ES-I3 (cell line): Measurements from ENCODE around the gene HBB.
"Not testable (repeated sequence)": the region's sequence is repeated elsewhere in the genome, so short reads cannot be mapped to it uniquely, and the experiment has no call there.

Source experiments
- H3K36me3 ChIP-seq: 2 replicates; pipeline ENCODE4 v1.6.1; 2013; ENCODE audit warnings: mild to moderate bottlenecking, low read length, control low read depth, moderate library complexity; ENCODE audit not compliant: insufficient read depth
- H3K4me1 ChIP-seq: 2 replicates; pipeline ENCODE4 v1.6.1; 2013; ENCODE audit warnings: mild to moderate bottlenecking, control low read depth, low read length; ENCODE audit not compliant: insufficient read depth
- H3K9ac ChIP-seq: 2 replicates; pipeline ENCODE4 v1.6.1; 2013; ENCODE audit warnings: low read depth, mild to moderate bottlenecking, low read length, moderate library complexity
- H3K9me3 ChIP-seq: 2 replicates; pipeline ENCODE4 v1.6.1; 2013; ENCODE audit warnings: mild to moderate bottlenecking, low read length, moderate library complexity; ENCODE audit not compliant: control insufficient read depth, insufficient read depth

Gene HBB

GRCh38 chr11:5252919-5253265 lies 26.0 kb upstream of the HBB start:
- Histone ChIP-seq H3K9me3 (no peaks in the 10 kb centered on the region), H3K36me3 (no peaks in the 10 kb centered on the region), H3K9ac (no peak overlapping the region), H3K4me1 (no peaks in the 10 kb centered on the region)

DNA sequence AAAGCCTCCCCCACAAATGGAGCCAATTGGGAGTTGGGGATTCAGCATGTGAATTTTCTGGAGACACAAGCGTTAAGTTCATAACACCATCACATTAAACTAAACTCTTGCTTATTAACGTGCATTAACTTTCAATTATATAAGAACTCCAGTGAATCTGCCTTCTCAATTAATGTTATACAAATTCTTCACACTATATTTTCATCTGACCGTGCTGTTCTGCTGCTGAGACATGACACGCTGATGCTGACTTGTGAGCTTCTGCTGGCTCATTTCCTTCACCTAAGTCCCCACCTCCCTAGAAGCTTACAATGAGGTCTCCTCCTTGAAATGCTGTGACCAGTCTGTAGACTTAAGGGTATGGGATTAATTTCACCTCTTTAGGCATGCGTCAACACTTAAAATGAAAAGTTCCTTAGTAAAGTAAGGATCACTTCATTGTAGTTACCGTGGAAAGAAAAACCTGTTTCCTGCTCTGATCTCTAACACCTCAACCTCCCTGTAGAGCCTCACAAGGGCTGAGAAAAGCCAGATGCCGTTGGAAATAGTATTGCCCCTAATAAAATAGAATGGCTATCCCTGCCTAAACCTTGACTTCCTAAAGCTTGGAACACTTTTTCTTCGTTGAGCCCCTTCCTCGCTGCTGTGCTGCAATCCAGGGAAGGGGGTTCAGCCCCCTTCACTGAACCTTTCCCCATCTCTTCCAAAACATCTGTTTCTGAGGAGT lies 25.5 kb upstream of the HBB start:
- Histone ChIP-seq H3K4me1 (no peaks in the 10 kb centered on the region), H3K9ac (no peak overlapping the region), H3K9me3 (no peaks in the 10 kb centered on the region), H3K36me3 (no peaks in the 10 kb centered on the region)

DNA sequence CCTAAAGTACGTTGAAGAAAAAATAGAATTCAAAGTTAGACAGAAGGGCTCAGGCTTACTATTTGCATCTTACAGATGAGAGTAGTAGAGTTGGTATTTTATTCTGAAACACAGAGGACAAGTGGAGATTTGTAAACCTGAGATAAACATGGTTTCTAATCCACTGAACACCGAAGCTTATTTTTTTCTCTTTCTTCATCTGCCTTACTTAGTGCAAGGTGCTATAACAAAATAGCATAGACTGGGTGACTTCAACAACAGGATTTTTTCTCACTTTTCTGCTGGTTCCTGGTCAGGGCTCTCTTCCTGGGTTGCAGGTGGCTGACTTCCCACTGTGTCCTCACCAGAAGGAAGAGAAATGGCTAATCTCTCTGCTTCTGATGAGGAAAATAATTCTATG lies 24.9 kb upstream of the HBB start:
- no peak overlapping the region for H3K9ac ChIP-seq
- H3K4me1 ChIP-seq, result no peaks in the 10 kb centered on the region
- H3K9me3 ChIP-seq, result no peaks in the 10 kb centered on the region
- H3K36me3 ChIP-seq, result no peaks in the 10 kb centered on the region

- Histone ChIP-seq H3K9ac (no peak overlapping the region), H3K36me3 (no peaks in the 10 kb centered on the region), H3K9me3 (no peaks in the 10 kb centered on the region), H3K4me1 (no peaks in the 10 kb centered on the region)
These were observed 23.8 kb upstream of the HBB start for GRCh38 chr11:5250543-5251204.

DNA sequence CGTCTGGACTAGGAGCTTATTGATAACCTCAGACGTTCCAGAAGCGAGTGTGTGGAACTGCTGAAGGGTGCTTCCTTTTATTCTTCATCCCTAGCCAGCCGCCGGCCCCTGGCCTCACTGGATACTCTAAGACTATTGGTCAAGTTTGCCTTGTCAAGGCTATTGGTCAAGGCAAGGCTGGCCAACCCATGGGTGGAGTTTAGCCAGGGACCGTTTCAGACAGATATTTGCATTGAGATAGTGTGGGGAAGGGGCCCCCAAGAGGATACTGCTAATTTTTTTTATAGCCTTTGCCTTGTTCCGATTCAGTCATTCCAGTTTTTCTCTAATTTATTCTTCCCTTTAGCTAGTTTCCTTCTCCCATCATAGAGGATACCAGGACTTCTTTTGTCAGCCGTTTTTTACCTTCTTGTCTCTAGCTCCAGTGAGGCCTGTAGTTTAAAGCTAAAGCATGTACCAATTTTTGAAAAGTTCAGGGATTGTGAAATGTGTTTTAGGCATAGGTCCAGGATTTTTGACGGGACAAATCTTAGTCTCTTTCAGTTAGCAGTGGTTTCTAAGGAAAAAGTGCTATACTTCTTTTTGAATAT lies 23.0 kb upstream of the HBB start, which contains the start of gene HBG1:
TSS of gene HBG1 (minus strand) at position 51 of the 590 bp plus-strand sequence. CDS start 53 bp downstream, outside the sequence.
- not testable (repeated sequence) for H3K9ac ChIP-seq, H3K36me3 ChIP-seq, H3K4me1 ChIP-seq, H3K9me3 ChIP-seq

GRCh38 chr11:5248498-5248897 lies 21.6 kb upstream of the HBB start:
- not testable (repeated sequence) for H3K9me3 ChIP-seq, H3K36me3 ChIP-seq, H3K9ac ChIP-seq, H3K4me1 ChIP-seq

DNA sequence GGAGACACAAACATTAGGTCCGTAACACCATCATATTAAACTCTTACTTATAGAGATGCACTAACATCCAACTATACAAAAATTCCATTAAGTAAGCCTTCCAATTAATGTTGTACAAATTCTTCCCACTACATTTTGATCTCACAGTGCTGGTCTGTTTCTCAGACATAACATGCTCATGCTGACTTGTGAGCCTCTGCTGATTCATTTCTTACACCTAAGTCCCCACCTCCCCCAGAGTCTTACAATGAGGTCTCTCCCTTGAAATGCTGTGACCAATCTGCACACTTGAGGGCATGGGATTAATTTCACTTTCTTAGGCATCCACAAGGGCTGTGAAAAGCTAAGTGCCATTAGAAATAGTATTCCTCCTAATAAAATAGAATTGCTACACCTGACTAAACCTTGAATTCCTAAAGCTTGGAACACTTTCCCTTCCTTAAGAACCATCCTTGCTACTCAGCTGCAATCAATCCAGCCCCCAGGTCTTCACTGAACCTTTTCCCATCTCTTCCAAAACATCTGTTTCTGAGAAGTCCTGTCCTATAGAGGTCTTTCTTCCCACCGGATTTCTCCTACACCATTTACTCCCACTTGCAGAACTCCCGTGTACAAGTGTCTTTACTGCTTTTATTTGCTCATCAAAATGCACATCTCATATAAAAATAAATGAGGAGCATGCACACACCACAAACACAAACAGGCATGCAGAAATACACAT lies 20.8 kb upstream of the HBB start:
- Histone ChIP-seq H3K9ac (no peak overlapping the region), H3K36me3 (no peaks in the 10 kb centered on the region), H3K9me3 (no peaks in the 10 kb centered on the region), H3K4me1 (no peaks in the 10 kb centered on the region)

- H3K9ac ChIP-seq, result no peak overlapping the region
- no peaks in the 10 kb centered on the region for H3K36me3 ChIP-seq
- no peaks in the 10 kb centered on the region for H3K9me3 ChIP-seq
These were observed 20.1 kb upstream of the HBB start for GRCh38 chr11:5246772-5247471.

GRCh38 chr11:5245155-5245554 lies 18.3 kb upstream of the HBB start:
- H3K36me3 ChIP-seq, result no peaks in the 10 kb centered on the region
- H3K4me1 ChIP-seq, result no peaks in the 10 kb centered on the region
- H3K9ac ChIP-seq, result no peak overlapping the region
- H3K9me3 ChIP-seq, result no peaks in the 10 kb centered on the region

More at GRCh38 chr11:5246772-5247471, 20.1 kb upstream of the HBB start:
- H3K4me1 ChIP-seq, result no peaks in the 10 kb centered on the region

- H3K9ac ChIP-seq, result no peak overlapping the region
- no peaks in the 10 kb centered on the region for H3K9me3 ChIP-seq
- H3K4me1 ChIP-seq, result no peaks in the 10 kb centered on the region
- H3K36me3 ChIP-seq, result no peaks in the 10 kb centered on the region
These were observed 16.9 kb upstream of the HBB start for GRCh38 chr11:5243816-5244180.

DNA sequence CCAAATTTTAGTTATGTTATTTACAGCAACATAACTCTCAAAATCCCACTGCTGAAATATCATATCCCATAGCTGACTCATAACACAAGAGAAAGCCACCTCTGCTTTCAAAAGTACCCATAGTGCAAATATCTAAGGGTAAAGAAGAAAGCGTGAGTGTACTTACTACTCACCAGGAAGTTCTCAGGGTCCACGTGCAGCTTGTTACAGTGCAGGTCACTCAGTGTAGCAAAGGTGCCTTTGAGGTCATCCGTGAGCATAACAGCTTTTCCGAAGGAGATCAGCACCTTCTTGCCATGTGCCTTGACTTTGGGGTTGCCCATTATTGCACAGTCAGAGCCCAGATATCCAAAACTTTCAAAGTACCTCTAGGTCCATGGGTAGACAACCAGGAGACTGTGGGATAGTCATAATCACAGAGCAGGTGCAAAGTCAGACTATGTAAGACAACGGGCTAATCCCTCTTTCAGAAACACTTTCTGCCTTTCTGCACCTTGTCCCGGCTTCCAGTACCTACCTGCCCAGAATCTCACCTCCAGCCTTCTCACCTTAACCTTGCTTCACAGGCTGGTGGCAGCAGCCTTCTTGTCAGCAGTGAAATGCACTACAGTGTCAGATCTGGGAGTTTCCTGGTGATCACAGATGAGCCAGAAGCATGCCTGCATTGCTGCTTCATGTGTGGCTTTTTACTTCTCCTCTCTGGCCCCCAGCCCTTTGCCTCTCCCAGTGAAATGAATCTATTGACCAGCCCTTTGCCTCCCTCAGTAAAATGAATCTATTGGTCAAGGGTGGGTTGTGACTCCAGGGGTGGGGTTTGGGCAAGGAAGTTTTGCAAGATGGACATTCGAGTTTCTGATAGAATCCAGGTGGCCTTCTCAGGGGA lies 16.3 kb upstream of the HBB start:
- no peaks in the 10 kb centered on the region for H3K4me1 ChIP-seq

DNA sequence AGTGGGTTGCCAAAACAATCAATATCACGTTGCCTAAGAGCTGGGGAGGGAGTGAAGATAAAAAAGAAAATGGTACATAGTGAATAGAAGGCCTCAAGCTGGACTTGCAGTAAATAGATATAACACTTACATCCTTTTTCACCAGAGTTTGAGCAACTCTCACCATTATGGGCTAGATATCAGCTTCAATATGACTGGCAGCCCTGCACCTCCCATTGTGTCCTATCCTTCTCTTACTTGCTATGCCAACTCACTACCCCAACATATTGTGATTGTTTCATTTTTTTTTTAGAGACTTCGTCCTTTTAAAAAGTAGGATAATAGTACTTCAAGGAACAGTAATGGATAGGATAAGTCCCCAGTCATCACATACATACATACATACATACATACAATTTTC lies 15.3 kb upstream of the HBB start:
- H3K4me1 ChIP-seq, result no peaks in the 10 kb centered on the region
- H3K36me3 ChIP-seq, result no peaks in the 10 kb centered on the region
- H3K9ac ChIP-seq, result no peak overlapping the region
- H3K9me3 ChIP-seq, result no peaks in the 10 kb centered on the region

More for the DNA sequence above, 16.3 kb upstream of the HBB start:
- Histone ChIP-seq H3K9me3 (no peaks in the 10 kb centered on the region), H3K36me3 (no peaks in the 10 kb centered on the region), H3K9ac (no peak overlapping the region)

- no peaks in the 10 kb centered on the region for H3K36me3 ChIP-seq
- H3K4me1 ChIP-seq, result no peaks in the 10 kb centered on the region
- H3K9me3 ChIP-seq, result no peaks in the 10 kb centered on the region
- H3K9ac ChIP-seq, result no peak overlapping the region
These were observed 14.6 kb upstream of the HBB start for GRCh38 chr11:5241458-5241857.
